Pancreas (tissue), 10 donors: ENCODE data around the gene MVK. TPM values are rescaled to one million over a fixed set of nuclear protein-coding genes. Genes with fewer than 3 reads are reported as not detected.
"Not testable (repeated sequence)": the region's sequence is repeated elsewhere in the genome, so short reads cannot be mapped to it uniquely, and the experiment has no call there.

ENCODE experiments used
- ATAC-seq, 4 donors: fragments of 200-7000 bp; cut with Tn5 transposase; one replicate each; pipeline versions ENCODE4 v1.8.0 to v1.9.1; 2020; ENCODE audit warnings: mild to moderate bottlenecking in 4 of 4, moderate library complexity in 4 of 4
- DNase-seq, 6 donors: peaks; one replicate each; pipeline ENCODE4 v3.0.0-alpha.2; 2020
- FAIRE-seq: peaks from 2 replicates; lab custom pipeline; 2012; peaks lifted over from hg19 to GRCh38; lab: Jason Lieb, UNC
- H3K27ac ChIP-seq, 4 donors: fragments of 200-600 bp; sonication (generic); 1 replicate in 3 of 4; 2 replicates in 1 of 4; pipeline versions ENCODE4 v1.5.0 to v1.8.0; 2020
- H3K27me3 ChIP-seq, 4 donors: fragments of 200-600 bp; one replicate each; pipeline ENCODE4 v1.8.0; 2021
- H3K36me3 ChIP-seq, 3 donors: fragments of 200-600 bp; sonication (generic) in 1 of 3; one replicate each; pipeline versions ENCODE4 v1.5.0 to v1.8.0; 2020 to 2021
- H3K4me1 ChIP-seq, 3 donors: fragments of 200-600 bp; one replicate each; pipeline ENCODE4 v1.8.0; 2021
- H3K4me3 ChIP-seq, 4 donors: fragments of 200-600 bp; sonication (generic) in 2 of 4; one replicate each; pipeline versions ENCODE4 v1.5.0 to v1.8.0; 2020 to 2021
- H3K9me3 ChIP-seq, 4 donors: fragments of 200-600 bp; one replicate each; pipeline ENCODE4 v1.8.0; 2021
- CTCF ChIP-seq, 4 donors: fragments of 200-600 bp; sonication (generic) in 3 of 4; IDR thresholded peaks; one replicate each; pipeline versions ENCODE4 v1.5.0 to v1.8.0; 2021; ENCODE audit warnings: antibody characterized with exemption in 4 of 4
- WGBS, 2 donors: extraction: QIAGEN DNeasy Blood & Tissue Kit; methylation state at CpG; one replicate each; pipeline ENCODE4 v1.1.7; 2013; 5-methylcytosine and 5-hydroxymethylcytosine counted together
- intact Hi-C, 3 donors: fragments of 100-400 bp; cut with DNase I; formaldehyde crosslinking; loops; one replicate each; pipeline versions ENCODE4 v1.11.1 to v1.14.2; 2022
- polyA plus RNA-seq, 2 donors: library from polyadenylated mRNA; stranded (reverse); fragments of 200-250 nt; gene quantifications; one replicate each; pipeline ENCODE4 v1.2.3, GENCODE V29; 2013
- total RNA-seq, 6 donors: library from RNA; stranded (reverse); fragmentation: NEBNext Ultra II Directional in 4 of 6; extraction: Animal tissue kit (Norgen Biotek cat#: 25700) in 4 of 6; gene quantifications; one replicate each; pipeline versions ENCODE4 v1.2.1 to v1.2.4, GENCODE V29; 2021 to 2023
- donor health status: healthy with polysubstance abuse.
- donor health status: DM: no; HTN: no; CAD: no; lungs with moderate emphysema.
- donor health status: DM: no; HTN: no; CAD: no.
- donor health status: control.
- donor health status: control.
- donor health status: Bipolar disorder and iron deficiency.
- donor health status: DM: yes; HTN: yes; CAD: no.
- donor health status: DM: no; HTN: no; CAD: no.
- donor health status: DM: no; HTN: no; CAD: no.
- donor health status: DM: yes; HTN: yes; CAD: no.

Gene MVK
- total and polyA plus RNA-seq, 8 donors, result 5.8 to 15.9 (median 7.4) TPM

GRCh38 chr12:109600995-109601394 is 27.4 kb downstream of the MVK start:
- ATAC-seq (no peak), DNase-seq (no peak), FAIRE-seq (no peak)
- WGBS, 2 donors, result 90% methylated on average over 8 of the region's 8 CpGs
- peaks cover 0 to 14% (median 12%) of the 10 kb centered on the region in 3 donors for H3K4me1 ChIP-seq
- H3K9me3 ChIP-seq, result no peaks in the 10 kb centered on the region
- no peak overlapping the region for H3K27ac ChIP-seq
- intact Hi-C loops, result loop anchor here in 1 of 3 donors (10.0 kb wide), 1 partner anchor 114 kb away; the partner anchor contains the start of gene FAM222A
- H3K27me3 ChIP-seq, result no peaks in the 10 kb centered on the region
- TF ChIP-seq CTCF (IDR thresholded peaks at IDR 0.05), result no peak
- H3K4me3 ChIP-seq, result no peak overlapping the region
- H3K36me3 ChIP-seq, result no peaks in the 10 kb centered on the region

GRCh38 chr12:109601557-109601956 is 28.0 kb downstream of the MVK start:
- no peak for TF ChIP-seq CTCF (IDR thresholded peaks at IDR 0.05)
- no peaks in the 10 kb centered on the region for H3K27me3 ChIP-seq
- no peak overlapping the region for H3K27ac ChIP-seq
- H3K4me3 ChIP-seq, result no peak overlapping the region
- intact Hi-C loops, result loop anchor here in 1 of 3 donors (10.0 kb wide), 1 partner anchor 113 kb away; the partner anchor contains the start of gene FAM222A
- WGBS, 2 donors, result 85 to 91% methylated on average over 8 of the region's 8 CpGs
- H3K36me3 ChIP-seq, result no peaks in the 10 kb centered on the region
- ATAC-seq, result no peak
- no peak for FAIRE-seq
- H3K9me3 ChIP-seq, result no peaks in the 10 kb centered on the region
- H3K4me1 ChIP-seq, result peaks cover 0 to 14% (median 12%) of the 10 kb centered on the region in 3 donors
- DNase-seq, result no peak

- FAIRE-seq, H3K9me3 ChIP-seq, ATAC-seq, H3K27ac ChIP-seq, H3K36me3 ChIP-seq, H3K27me3 ChIP-seq, DNase-seq, H3K4me3 ChIP-seq: not testable (repeated sequence)
- WGBS, 2 donors, result 85 to 92% methylated on average over 5 of the region's 5 CpGs
- intact Hi-C loops, result loop anchor here in 1 of 3 donors (10.0 kb wide), 1 partner anchor 113 kb away; the partner anchor contains the start of gene FAM222A
- peaks cover 0 to 14% (median 12%) of the 10 kb centered on the region in 3 donors for H3K4me1 ChIP-seq
Observed at GRCh38 chr12:109602132-109602531, 28.5 kb downstream of the MVK start.

- Histone ChIP-seq H3K27ac (no peak overlapping the region), H3K27me3 (no peaks in the 10 kb centered on the region), H3K4me3 (no peak overlapping the region), H3K4me1 (peaks cover 0 to 8% (median 7%) of the 10 kb centered on the region in 3 donors), H3K36me3 (no peaks in the 10 kb centered on the region), H3K9me3 (no peaks in the 10 kb centered on the region)
- 88 to 95% methylated on average over 3 of the region's 3 CpGs for WGBS, 2 donors
- ATAC-seq, result no peak
- intact Hi-C loops, result loop anchor here in 1 of 3 donors (10.0 kb wide), 1 partner anchor 111 kb away; the partner anchor contains the start of gene FAM222A
- TF ChIP-seq CTCF (IDR thresholded peaks at IDR 0.05), result no peak
- FAIRE-seq, result no peak
- no peak for DNase-seq
Observed at GRCh38 chr12:109604132-109604585, 30.6 kb downstream of the MVK start.

- Histone ChIP-seq H3K27ac (no peak overlapping the region), H3K4me1 (peaks cover 0 to 4% (median 4%) of the 10 kb centered on the region in 3 donors), H3K4me3 (no peak overlapping the region), H3K27me3 (no peaks in the 10 kb centered on the region), H3K9me3 (no peaks in the 10 kb centered on the region), H3K36me3 (no peaks in the 10 kb centered on the region)
- WGBS, 2 donors, result 63 to 72% methylated on average over 5 of the region's 5 CpGs
- FAIRE-seq (no peak), ATAC-seq (no peak), DNase-seq (no peak)
- no peak for TF ChIP-seq CTCF (IDR thresholded peaks at IDR 0.05)
- intact Hi-C loops, result loop anchor here in 1 of 3 donors (10.0 kb wide), 1 partner anchor 110 kb away; the partner anchor contains the start of gene FAM222A
Observed at GRCh38 chr12:109605016-109605415, 31.4 kb downstream of the MVK start.
